Natural killer cell (primary cell): Measurements from ENCODE around the gene PALM. TPM values are rescaled to one million over a fixed set of nuclear protein-coding genes. Genes with fewer than 3 reads are reported as not detected.

ENCODE experiments used
- ATAC-seq, 3 donors: fragments of 150-1000 bp in 2 of 3; fragments of 200-7000 bp in 1 of 3; cut with Tn5 transposase; 1 replicate in 1 of 3; 2 replicates in 2 of 3; pipeline ENCODE4 v1.10.0; 2021; ENCODE audit warnings: mild to moderate bottlenecking in 2 of 3, moderate library complexity in 2 of 3
- DNase-seq, 2 donors: peaks; one replicate each; pipeline versions ENCODE4 v3.0.0 to v3.0.0-alpha.2; 2013 to 2021; ENCODE audit warnings: mixed read lengths in 1 of 2
- H3K27ac ChIP-seq: one replicate; pipeline ENCODE4 v1.5.1; 2013; ENCODE audit warnings: mild to moderate bottlenecking, low read length
- H3K27me3 ChIP-seq: one replicate; pipeline ENCODE4 v1.6.1; 2013; ENCODE audit warnings: low read length; ENCODE audit not compliant: control insufficient read depth, insufficient read depth
- H3K36me3 ChIP-seq: one replicate; pipeline ENCODE4 v1.6.1; 2013; ENCODE audit warnings: low read length; ENCODE audit not compliant: control insufficient read depth, insufficient read depth
- H3K4me1 ChIP-seq: one replicate; pipeline ENCODE4 v1.6.1; 2013; ENCODE audit warnings: low read length; ENCODE audit not compliant: control insufficient read depth, insufficient read depth
- H3K4me3 ChIP-seq: one replicate; pipeline ENCODE4 v1.5.1; 2013; ENCODE audit warnings: low read length
- H3K9me3 ChIP-seq: one replicate; pipeline ENCODE4 v1.6.1; 2013; ENCODE audit warnings: low read length; ENCODE audit not compliant: control insufficient read depth, insufficient read depth
- H3K27ac Mint-ChIP-seq, 2 donors: one replicate each; pipeline ENCODE4 v1.8.0; 2022; ENCODE audit warnings: mild to moderate bottlenecking in 2 of 2, mixed read lengths in 2 of 2, moderate library complexity in 1 of 2
- H3K27me3 Mint-ChIP-seq, 2 donors: one replicate each; pipeline ENCODE4 v1.8.0; 2022; ENCODE audit warnings: low read depth in 2 of 2, mixed read lengths in 2 of 2
- H3K36me3 Mint-ChIP-seq: one replicate; pipeline ENCODE4 v1.8.0; 2022; ENCODE audit warnings: mixed read lengths
- H3K4me1 Mint-ChIP-seq, 2 donors: one replicate each; pipeline ENCODE4 v1.8.0; 2022; ENCODE audit warnings: mixed read lengths in 2 of 2
- H3K4me3 Mint-ChIP-seq: one replicate; pipeline ENCODE4 v1.8.0; 2022; ENCODE audit warnings: mild to moderate bottlenecking, moderate library complexity, mixed read lengths
- H3K9me3 Mint-ChIP-seq, 2 donors: one replicate each; pipeline ENCODE4 v1.8.0; 2022; ENCODE audit warnings: mixed read lengths in 2 of 2
- CTCF ChIP-seq: fragments of 200-600 bp; IDR thresholded peaks from one replicate; pipeline ENCODE4 v1.8.0; 2022; ENCODE audit warnings: antibody characterized with exemption
- WGBS: methylation state at CpG from one replicate; pipeline ENCODE4 v1.1.7; 2013; ENCODE audit warnings: missing lambda C conversion rate; ENCODE audit not compliant: insufficient coverage; 5-methylcytosine and 5-hydroxymethylcytosine counted together
- intact Hi-C: fragments of 100-400 bp; cut with micrococcal nuclease; formaldehyde crosslinking; loops from one replicate; pipeline ENCODE4 v1.14.2; 2022
- total RNA-seq, 4 donors: library from RNA; stranded (reverse); fragments of 120-200 nt in 1 of 4; gene quantifications; one replicate each; pipeline versions ENCODE4 v1.2.3 to v1.2.4, GENCODE V29; 2013 to 2022

Gene PALM
- total RNA-seq, 3 donors from 2014 or later (not counting 1 experiment from before 2014, with no cell fraction given): 0.59 to 1.0 TPM; not detected in 1

DNA sequence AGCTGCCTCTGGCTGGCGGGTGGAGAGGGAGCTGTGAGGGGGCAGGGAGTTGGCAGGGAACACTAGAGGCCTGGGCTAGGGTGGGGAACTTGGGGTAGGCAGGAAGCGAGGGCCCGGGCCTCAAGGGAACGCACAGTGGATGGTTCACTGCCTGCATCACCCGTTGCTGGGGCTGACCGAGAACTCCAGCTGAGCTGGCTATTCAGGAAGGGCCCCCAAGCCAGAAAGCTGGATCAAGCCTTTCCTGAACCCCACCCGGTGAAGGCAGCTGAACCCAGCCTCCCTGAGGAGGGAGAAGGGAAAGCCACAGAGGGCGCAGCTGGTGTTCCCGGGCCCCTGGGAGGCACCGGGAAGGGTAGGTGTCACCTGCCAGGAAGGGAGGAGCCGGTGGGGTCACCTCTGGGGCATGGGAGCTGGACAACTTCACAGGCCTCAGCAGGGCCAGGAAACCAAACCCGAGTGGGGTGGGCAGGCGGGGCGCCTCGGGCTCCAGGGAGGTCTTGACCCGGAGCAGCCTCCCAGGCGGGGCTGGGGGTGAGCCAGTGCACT lies 13.9 kb downstream of the PALM start:
- Mint-ChIP-seq H3K27me3 (peaks cover 0 to 19% of the 10 kb centered on the region in 2 donors), H3K4me1 (no peaks in the 10 kb centered on the region), H3K4me3 (no peak overlapping the region), H3K36me3 (no peaks in the 10 kb centered on the region), H3K27ac (no peak overlapping the region), H3K9me3 (no peaks in the 10 kb centered on the region)
- peaks cover 5% of the 10 kb centered on the region for H3K4me1 ChIP-seq
- DNase-seq (no peak), ATAC-seq (no peak)
- intact Hi-C loops: no loop called here
- H3K27ac ChIP-seq: no peak overlapping the region
- no peak for TF ChIP-seq CTCF
- 44% methylated on average over 17 of the region's 17 CpGs for WGBS
- no peaks in the 10 kb centered on the region for H3K9me3 ChIP-seq
- H3K27me3 ChIP-seq: peaks cover 7% of the 10 kb centered on the region
- H3K36me3 ChIP-seq: no peaks in the 10 kb centered on the region
- H3K4me3 ChIP-seq: no peak overlapping the region

- ATAC-seq (no peak), DNase-seq (no peak)
- Mint-ChIP-seq H3K36me3 (no peaks in the 10 kb centered on the region), H3K27ac (no peak overlapping the region), H3K9me3 (no peaks in the 10 kb centered on the region), H3K4me1 (no peaks in the 10 kb centered on the region), H3K27me3 (peaks cover 0 to 14% of the 10 kb centered on the region in 2 donors), H3K4me3 (no peak overlapping the region)
- TF ChIP-seq CTCF: no peak
- WGBS: 87% methylated on average over 13 of the region's 13 CpGs
- Histone ChIP-seq H3K27ac (no peak overlapping the region), H3K4me1 (peaks cover 5% of the 10 kb centered on the region), H3K4me3 (no peak overlapping the region), H3K27me3 (peaks cover 7% of the 10 kb centered on the region), H3K9me3 (no peaks in the 10 kb centered on the region), H3K36me3 (no peaks in the 10 kb centered on the region)
- intact Hi-C loops: no loop called here
Observed at GRCh38 chr19:723247-723646, 14.5 kb downstream of the PALM start.

GRCh38 chr19:723714-724113 lies 15.0 kb downstream of the PALM start:
- no peak for DNase-seq
- H3K27ac ChIP-seq: no peak overlapping the region
- Mint-ChIP-seq H3K9me3 (no peaks in the 10 kb centered on the region), H3K27me3 (peaks cover 0 to 10% of the 10 kb centered on the region in 2 donors), H3K36me3 (no peaks in the 10 kb centered on the region), H3K27ac (no peak overlapping the region), H3K4me3 (no peak overlapping the region), H3K4me1 (no peaks in the 10 kb centered on the region)
- peaks cover 5% of the 10 kb centered on the region for H3K4me1 ChIP-seq
- no peak for TF ChIP-seq CTCF
- intact Hi-C loops: no loop called here
- no peak overlapping the region for H3K4me3 ChIP-seq
- no peaks in the 10 kb centered on the region for H3K9me3 ChIP-seq
- peaks cover 7% of the 10 kb centered on the region for H3K27me3 ChIP-seq
- ATAC-seq: no peak
- H3K36me3 ChIP-seq: no peaks in the 10 kb centered on the region
- WGBS: 86% methylated on average over 18 of the region's 18 CpGs

- DNase-seq: no peak
- intact Hi-C loops: no loop called here
- Histone ChIP-seq H3K4me3 (no peak overlapping the region), H3K27me3 (peaks cover 3% of the 10 kb centered on the region), H3K27ac (no peak overlapping the region), H3K36me3 (no peaks in the 10 kb centered on the region), H3K9me3 (no peaks in the 10 kb centered on the region), H3K4me1 (no peaks in the 10 kb centered on the region)
- no peaks in the 10 kb centered on the region for H3K36me3 Mint-ChIP-seq
- no peak for ATAC-seq
- H3K9me3 Mint-ChIP-seq: no peaks in the 10 kb centered on the region
- 85% methylated on average over 13 of the region's 13 CpGs for WGBS
- no peak overlapping the region for H3K4me3 Mint-ChIP-seq
- no peaks in the 10 kb centered on the region for H3K4me1 Mint-ChIP-seq
- H3K27ac Mint-ChIP-seq: no peak overlapping the region
- no peak for TF ChIP-seq CTCF
- H3K27me3 Mint-ChIP-seq: peaks cover 0 to 6% of the 10 kb centered on the region in 2 donors
Observed at GRCh38 chr19:725461-726089, 16.8 kb downstream of the PALM start.
